NCI-H774 (cell line): ENCODE results near the gene TMEM97.
"Not testable (repeated sequence)": the region's sequence is repeated elsewhere in the genome, so short reads cannot be mapped to it uniquely, and the experiment has no call there.

ENCODE experiments used
- DNase-seq: peaks from one replicate; lab custom pipeline; 2025; lab: John Stamatoyannopoulos, UW

Gene TMEM97

DNA sequence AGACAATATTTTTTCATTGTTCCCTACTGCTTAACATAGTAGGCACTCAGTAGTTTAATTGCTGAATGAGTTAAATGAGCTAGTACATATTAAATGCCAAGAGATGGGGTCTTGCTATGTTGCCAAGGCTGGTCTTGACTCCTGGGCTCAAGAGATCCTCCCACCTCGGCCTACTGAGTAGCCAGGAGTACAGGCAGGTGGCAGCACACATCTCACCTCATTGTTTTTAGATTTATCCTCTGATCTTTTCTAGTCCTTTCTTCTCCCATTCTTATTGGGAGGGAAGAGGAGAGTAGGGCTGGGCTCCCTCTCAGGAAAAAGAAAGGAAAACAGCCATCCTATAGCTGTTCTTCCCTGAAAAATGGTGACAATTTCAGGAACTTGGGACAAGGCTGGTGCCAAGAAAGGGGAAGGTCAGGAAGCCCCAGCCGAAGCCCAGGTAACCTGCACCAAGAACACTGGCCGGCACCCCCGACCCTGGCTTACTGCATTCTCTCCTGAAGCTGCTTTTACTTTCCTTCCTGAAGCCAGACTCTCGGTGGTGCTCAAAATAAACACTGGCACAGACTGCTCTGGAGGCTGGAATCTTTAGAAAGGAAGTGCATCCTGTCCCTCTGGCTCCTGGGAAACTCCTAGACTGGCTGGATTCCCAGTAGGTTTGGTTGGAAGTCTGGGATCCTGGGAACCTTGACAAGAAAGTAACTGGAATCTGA is 19.2 kb downstream of the TMEM97 start:
- DNase-seq = no peak

- DNase-seq = not testable (repeated sequence)
Observed at GRCh38 chr17:28338769-28339212, 19.8 kb downstream of the TMEM97 start.

DNA sequence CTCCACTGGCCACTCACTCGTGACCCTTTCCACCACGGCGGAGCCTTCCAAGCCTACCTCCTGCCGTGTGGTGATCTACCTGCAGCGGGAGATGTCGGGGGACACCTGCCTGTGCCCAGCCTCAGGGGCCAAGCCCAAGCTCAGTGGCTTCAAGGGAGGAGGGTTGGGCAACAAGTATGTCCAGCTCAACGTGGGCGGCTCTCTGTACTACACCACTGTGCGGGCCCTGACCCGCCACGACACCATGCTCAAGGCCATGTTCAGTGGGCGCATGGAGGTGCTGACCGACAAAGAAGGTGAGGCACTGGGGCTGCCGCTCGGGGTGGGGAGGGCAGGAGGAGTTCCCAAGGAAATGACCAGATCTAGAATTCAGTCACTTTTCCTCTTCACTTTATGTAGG is 20.4 kb downstream of the TMEM97 start:
- DNase-seq = no peak

DNA sequence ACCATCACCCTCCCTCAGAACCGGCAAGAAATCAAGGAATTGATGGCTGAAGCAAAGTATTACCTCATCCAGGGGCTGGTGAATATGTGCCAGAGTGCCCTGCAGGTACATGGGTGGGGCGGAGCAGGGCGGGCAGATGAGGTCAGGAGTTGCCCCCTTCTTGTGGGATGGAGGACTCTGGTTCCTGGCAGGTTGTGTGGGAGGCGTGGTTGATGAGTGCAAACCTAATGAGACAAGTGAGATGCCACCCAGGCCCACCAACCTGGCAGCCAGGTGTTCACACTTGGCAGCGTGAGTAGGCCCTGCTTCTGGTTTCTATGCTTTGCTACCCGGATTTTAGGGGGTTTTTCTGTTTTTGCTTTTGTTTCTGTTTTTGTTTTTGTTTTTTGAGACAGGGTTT is 21.4 kb downstream of the TMEM97 start:
- DNase-seq = no peak

DNA sequence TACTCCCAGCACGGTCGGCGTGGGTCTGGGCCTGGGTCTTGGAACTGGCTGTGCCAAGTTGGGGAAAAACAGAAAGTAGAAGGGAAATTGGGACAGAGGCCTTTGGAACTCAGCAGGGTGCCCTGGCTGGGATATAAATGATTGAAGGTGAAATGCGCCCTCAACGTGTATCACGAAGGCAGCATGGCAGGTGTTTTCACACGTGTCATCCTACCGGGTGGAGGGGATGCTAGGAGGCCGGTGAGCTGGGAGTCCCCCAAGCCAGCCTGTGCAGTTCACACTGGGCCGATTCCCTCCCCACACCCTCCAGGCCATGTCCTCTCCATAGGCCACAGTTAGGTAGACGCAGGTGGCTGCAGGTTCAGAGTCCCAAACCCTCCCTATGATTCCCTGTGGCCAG is 22.5 kb downstream of the TMEM97 start:
- no peak for DNase-seq

DNA sequence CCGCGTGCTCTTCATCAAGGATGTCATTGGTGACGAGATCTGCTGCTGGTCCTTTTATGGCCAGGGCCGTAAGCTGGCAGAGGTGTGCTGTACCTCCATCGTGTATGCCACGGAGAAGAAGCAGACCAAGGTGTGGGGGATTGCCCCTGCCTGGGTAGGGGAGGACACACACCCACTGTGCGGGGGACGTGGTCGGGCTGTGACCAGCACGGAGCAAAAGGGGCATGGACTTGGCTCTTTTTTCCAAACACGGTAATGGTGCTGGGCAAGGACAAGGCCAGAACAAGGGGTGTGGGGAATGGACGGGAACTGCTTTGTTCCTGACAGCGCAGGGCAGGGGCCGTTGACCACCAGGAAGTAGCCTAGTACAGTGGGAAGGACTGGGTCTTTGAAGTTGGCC is 23.3 kb downstream of the TMEM97 start:
- DNase-seq = no peak

DNA sequence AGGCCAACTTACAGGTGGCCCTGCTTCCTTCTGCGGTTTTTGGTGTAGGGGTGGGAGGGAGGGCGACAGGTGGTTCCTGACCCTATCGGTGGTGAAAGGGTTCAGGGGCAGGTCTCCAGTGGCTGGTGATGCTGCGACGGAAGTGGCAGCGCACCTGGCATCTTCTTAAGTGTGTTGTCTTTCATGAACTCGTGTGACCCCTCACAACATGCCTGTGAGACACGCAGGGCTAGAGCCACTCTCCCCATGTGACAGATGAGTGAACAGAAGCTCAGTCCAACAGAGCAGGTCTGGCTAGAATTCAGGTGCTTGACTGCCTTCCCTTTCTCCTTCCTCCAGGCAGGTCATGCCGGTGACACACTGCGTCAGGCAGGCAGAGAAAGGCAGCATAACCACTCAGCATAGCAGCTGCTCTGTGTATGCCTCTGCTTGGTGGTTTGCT is 24.5 kb downstream of the TMEM97 start:
- no peak for DNase-seq

GRCh38 chr17:28344011-28344410 is 25.0 kb downstream of the TMEM97 start:
- DNase-seq = no peak

DNA sequence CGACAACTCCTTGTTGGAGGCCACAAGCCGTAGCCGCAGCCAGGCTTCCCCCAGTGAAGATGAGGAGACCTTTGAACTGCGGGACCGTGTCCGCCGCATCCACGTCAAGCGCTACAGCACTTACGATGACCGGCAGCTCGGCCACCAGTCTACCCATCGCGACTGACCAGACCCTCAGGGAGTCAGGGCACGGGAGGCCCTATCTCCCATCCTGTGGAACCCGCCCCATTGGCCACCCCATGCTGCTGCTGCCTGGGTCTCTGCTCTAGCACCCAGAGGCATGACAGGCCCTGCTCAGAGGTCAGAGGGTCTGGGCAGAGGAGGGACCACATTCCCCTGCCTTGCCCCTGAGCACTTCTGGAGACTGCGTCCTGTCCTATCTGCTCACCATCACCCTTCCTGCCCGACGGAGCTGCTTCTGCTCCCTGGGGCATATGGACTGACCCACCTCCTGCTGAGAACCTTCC is 25.5 kb downstream of the TMEM97 start:
- DNase-seq = no peak

DNA sequence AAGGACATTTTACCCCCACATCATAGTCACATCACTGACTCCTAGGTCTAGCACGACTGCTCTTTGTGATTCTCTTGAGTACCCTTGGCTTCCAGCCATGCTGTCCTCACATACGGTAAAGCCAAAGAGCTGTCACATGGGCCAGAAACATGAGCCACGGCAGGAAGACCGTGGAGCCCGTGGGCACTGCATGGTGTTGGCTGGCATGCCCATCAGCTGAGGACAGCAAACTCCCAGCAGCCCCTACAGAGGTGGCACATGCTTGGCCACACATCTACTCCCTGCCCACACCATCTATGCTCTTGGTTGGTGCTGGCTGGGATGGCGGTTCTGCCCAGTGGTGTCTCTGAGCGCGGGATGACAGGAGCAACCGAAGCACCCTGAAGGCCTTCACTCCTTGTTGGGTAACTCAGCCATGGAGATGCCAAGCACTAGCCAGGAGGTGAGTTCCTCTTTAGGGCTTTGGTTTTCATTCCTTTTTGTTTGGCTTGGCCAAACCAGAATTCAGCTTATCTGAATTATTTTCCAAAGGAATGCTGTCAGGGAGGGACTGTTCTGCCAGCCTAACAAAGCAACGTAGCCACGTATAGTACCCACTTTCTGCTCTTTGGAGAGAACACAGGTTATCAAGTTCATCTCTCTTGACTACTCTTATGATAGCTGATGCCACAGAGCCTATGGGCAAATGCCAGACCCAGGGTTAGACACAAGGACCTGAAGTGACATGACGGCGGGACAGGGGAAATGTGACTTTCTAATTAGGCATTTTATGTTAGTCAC is 26.6 kb downstream of the TMEM97 start:
- no peak for DNase-seq

- no peak for DNase-seq
Observed at GRCh38 chr17:28346199-28346580, 27.2 kb downstream of the TMEM97 start.

DNA sequence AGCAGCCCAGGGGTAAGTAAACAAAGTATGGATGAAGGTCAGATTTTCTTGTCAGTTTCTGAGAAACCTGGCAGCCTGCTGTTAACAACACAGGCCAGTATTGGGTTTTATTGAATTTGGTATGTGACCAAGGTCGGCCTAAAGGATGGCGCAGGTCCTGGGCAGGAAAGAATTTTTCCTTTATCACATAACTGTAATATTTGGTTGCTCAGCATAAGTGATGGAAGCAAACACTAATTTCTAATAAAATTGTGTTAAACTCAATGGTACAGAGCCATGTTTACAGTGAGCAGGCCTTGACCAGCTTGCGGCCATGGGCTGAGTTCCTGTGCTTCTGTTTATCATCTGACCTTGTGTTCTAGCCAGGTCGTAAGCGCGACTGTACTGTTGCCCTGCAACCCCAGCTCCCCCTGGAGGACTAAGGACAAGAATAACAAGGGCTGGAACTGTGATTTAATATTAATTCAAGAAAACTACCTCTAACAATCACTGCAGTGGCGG is 27.8 kb downstream of the TMEM97 start:
- no peak for DNase-seq

DNA sequence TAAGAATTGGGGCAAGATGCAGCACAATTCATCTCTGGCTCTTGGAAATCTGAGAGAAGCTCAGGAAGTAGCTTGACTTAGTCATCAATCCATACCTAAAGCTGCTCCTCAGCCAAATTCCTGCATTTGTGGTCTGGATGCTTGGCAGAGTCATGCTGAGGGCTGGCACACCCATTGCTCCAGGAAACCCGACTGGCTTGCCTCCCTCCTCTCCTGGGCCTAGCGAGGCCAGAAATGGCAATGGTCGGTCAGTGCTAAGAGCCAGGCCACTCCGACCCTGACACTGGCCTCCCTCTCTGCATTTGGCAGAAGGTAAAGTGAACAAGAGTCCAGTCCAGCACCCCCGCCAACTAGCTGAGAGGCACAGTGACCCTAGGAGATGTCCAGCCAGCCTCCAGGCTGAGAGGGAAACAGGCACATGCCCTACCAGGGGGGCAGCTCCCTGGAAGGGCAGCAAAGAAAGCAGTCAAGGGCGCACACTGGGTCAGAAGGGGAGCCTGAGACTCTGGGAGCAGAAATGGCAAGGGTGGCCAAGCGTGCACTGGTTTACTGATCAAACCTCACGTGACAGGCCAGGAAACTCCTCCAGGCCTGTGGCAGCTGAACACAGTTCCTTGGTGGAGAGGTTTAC is 28.4 kb downstream of the TMEM97 start:
- DNase-seq = no peak

GRCh38 chr17:28348979-28349378 is 30.0 kb downstream of the TMEM97 start:
- DNase-seq = no peak

GRCh38 chr17:28350271-28350670 is 31.3 kb downstream of the TMEM97 start:
- no peak for DNase-seq

DNA sequence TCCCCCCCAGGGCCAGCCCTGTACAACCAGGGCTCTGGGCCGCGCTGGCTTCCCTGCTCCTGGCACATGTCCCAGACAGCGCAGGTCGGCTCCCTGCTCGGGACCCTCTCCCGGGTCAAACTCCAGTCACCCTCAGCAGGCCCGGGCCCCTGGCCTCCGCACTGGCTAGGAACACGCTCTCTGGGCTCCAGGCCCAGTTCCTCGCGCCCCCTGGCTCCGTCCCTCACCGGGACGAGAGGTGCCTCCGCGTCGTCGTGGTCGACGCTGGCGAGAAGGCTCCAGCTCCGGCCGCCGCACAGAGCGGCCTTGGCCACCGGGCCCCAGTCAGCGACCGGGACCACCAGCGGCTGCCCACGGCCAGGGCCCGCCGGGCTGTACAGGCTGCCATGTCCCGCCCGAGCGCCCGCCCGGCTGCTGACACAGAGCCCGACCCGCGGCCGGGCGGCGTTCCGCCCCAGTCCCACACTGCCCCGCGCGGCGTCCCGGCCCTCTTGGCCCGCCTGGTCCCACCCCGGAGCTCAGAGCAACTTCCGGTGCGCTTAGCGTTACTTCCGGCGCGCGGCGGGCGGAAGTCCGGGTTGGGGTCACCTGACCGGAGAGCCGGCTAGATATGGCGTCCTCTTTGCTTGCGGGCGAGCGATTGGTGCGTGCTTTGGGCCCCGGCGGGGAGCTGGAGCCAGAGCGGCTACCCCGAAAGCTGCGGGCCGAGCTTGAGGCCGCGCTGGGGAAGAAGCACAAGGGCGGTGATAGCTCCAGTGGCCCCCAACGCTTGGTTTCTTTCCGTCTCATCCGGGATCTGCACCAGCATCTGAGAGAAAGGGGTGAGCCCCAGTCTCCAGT is 38.3 kb downstream of the TMEM97 start, which contains the start of gene POLDIP2:
Gene POLDIP2, minus strand, starts transcription at position 467 of the 840 bp plus-strand sequence. Its CDS starts 79 bp downstream, at position 388.
- peak; percentile 97 for DNase-seq

- DNase-seq = no peak
Observed at GRCh38 chr17:28357901-28358197, 38.8 kb downstream of the TMEM97 start.

- no peak for DNase-seq
Observed at GRCh38 chr17:28363186-28363585, 44.2 kb downstream of the TMEM97 start.

GRCh38 chr17:28363776-28364650 is 45.0 kb downstream of the TMEM97 start:
- DNase-seq = no peak

GRCh38 chr17:28364665-28365363 is 45.8 kb downstream of the TMEM97 start, which contains the start of gene SEBOX:
Gene SEBOX (minus strand): TSS chr17:28365199. CDS start chr17:28365151, 48 bp downstream.
- DNase-seq = no peak
